PC-3 (cell line): ENCODE data around the gene BANK1.

Experiments used
- CTCF ChIP-seq: fragments of 300-600 bp; sonication (generic); conservative IDR thresholded peaks from 2 replicates; pipeline ENCODE4 v1.5.1; 2017; ENCODE audit warnings: antibody characterized with exemption, low read depth, mild to moderate bottlenecking, low read length
- EZH2 ChIP-seq: fragments of 300-600 bp; sonication (generic); IDR thresholded peaks from one replicate; pipeline ENCODE4 v1.6.1; 2017; ENCODE audit warnings: antibody characterized with exemption, mild to moderate bottlenecking, low read length; ENCODE audit not compliant: unreplicated experiment
- EZH2phosphoT487 ChIP-seq: fragments of 300-600 bp; sonication (generic); IDR thresholded peaks from 2 replicates; pipeline ENCODE4 v1.6.1; 2018; ENCODE audit warnings: mild to moderate bottlenecking, antibody characterized with exemption, low read length, borderline replicate concordance

GRCh38 chr4:102103368-102103767 is 312.8 kb downstream of the BANK1 start:
- no peak for TF ChIP-seq CTCF
- TF ChIP-seq EZH2: no peak
- no peak for TF ChIP-seq EZH2phosphoT487
